HG03039 (cell line): ENCODE results near the gene ARR3.
"Not testable (repeated sequence)": the region's sequence is repeated elsewhere in the genome, so short reads cannot be mapped to it uniquely, and the experiment has no call there.

Experiments used
- ATAC-seq: cut with Tn5 transposase; IDR thresholded peaks from one replicate; pipeline ENCODE4 v1.9.1; 2021; ENCODE audit warnings: mild to moderate bottlenecking, moderate library complexity; ENCODE audit not compliant: unreplicated experiment

ARR3 gene

GRCh38 chrX:70279081-70279480 lies 10.9 kb downstream of the ARR3 start:
- no peak for ATAC-seq

GRCh38 chrX:70280573-70280972 lies 12.4 kb downstream of the ARR3 start:
- no peak for ATAC-seq

DNA sequence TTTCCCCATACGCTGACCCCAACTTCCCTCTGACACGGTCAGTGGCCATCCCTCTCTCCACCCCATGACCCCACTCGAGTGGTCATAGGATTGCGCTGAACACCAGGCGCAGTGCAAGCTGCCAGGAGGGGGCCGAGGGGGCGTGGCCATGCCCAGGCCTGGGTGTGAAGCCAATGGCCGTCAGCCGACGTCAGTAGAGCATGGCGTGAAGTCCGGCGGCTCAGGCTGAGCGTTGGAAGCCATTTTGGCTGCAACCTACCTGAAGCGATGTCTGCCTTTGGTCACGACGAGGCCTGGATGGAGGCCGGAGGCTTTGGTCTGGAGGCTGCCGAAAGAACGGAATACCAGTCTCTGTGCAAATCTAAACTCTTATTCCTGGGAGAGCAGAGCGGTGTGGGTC lies 13.8 kb downstream of the ARR3 start, which contains the start of gene RAB41:
Gene RAB41, plus strand, starts transcription at position 222 of the 400 bp plus-strand sequence. Its CDS starts 46 bp downstream, at position 268.
- ATAC-seq, result no peak

DNA sequence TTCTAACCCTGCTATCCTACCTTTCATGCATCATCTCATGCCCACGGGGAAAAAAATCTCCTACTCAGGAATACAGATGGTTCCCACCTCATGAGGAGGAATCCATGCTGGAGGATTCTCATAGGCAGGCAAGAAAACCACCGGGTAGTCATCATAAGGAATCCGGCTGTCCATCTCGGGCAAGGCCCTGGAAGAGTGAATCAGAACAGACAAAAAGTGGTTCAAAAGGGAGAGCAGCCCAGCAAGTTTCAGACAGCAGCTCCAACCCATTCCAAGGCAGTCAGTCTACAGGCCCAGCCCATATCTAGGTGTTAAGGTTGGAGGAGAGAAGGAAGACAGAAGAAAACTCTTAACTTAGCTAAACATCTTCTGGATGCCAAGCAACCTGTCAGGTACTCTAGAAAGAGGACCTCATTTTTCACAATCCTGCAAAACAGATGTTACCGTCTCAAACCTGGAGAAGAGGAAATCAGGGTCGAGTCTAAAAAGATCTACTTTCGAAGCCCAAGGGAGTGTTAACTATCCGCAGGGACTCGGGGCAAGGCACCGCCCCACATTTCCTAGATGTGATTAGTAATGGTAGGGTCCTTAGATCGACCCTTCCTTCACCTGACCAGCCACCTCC lies 21.1 kb downstream of the ARR3 start:
- no peak for ATAC-seq

- peak; percentile 95 for ATAC-seq
Measured at GRCh38 chrX:70289793-70290770, 21.9 kb downstream of the ARR3 start, which contains the start of the genes KIF4A and PDZD11. Gene KIF4A (plus strand): TSS chrX:70290104. CDS start chrX:70290459, 355 bp downstream. Gene PDZD11 (minus strand): TSS chrX:70289927. CDS start chrX:70289341, 586 bp downstream.

GRCh38 chrX:70292788-70293187 lies 24.7 kb downstream of the ARR3 start:
- no peak for ATAC-seq

DNA sequence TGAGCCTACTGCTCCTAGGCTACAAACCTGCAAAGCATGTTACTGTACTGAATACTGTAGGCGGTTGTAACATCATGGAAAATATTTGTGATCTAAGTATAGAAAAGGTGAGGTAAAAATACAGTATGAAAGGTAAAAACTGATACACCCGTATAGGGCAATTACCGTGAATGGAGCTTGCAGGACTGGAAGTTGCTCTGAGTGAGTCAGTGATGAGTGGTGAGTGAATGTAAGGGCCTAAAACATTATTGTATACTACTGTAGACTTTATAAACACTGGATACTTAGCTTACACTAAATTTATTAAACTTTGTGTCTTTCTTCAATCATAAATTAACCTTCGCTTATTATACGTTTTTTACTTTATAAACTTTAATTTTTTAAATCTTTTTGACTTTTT lies 25.5 kb downstream of the ARR3 start:
- ATAC-seq, result no peak

DNA sequence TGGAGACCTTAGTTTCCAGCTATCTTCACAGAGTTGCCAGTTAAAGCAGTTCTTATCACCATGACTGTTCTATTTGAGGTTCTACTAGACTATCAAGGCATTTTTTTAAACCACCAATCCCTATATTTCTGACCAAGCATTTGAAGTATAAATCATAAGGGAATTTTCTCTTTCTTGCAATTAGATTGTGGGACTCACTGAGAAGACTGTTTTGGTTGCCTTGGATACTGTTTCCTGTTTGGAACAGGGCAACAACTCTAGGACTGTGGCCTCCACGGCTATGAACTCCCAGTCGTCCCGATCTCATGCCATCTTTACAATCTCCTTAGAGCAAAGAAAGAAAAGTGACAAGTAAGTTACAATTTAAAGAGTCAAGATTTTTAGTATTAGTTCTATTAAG lies 33.6 kb downstream of the ARR3 start:
- ATAC-seq, result no peak

DNA sequence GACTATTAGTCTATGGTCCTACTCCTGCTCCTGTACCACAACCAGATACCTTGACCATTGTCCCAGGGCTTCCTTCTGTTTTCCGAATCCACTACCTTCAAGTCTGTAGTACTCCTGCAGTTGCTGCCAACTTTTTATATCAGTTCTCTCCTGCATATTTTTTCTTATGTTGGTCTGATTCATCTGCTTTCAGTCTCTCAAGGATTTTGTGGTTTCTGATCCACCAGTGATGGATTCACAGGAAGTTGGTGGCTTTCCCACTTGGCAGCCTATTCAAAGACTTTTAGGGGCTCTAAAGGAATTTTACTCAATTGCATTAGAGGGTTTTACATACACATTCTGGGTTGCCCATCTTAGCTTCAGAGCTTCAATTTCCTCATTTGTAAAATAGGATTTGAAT lies 45.4 kb downstream of the ARR3 start:
- no peak for ATAC-seq

DNA sequence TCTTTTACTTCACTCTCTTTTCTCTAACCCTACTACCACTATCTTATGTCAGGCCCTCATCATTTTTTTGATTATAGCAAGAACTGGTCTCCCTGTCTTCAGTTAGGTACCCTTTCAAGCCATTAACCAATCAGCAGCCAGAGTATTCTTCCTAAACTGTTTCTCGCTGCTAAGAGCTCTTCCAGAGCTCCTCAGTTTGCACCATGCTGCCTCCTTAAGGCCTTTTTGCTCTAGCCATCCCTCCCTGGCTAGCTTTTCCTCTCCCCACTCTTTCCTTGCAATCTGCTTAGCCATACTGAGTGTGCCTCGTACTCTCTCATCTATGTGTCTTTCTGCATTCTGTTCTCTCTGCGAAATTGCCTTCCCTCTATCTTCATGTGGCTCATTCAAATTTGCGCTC lies 54.6 kb downstream of the ARR3 start:
- ATAC-seq, result no peak

GRCh38 chrX:70323628-70324027 lies 55.5 kb downstream of the ARR3 start:
- not testable (repeated sequence) for ATAC-seq

DNA sequence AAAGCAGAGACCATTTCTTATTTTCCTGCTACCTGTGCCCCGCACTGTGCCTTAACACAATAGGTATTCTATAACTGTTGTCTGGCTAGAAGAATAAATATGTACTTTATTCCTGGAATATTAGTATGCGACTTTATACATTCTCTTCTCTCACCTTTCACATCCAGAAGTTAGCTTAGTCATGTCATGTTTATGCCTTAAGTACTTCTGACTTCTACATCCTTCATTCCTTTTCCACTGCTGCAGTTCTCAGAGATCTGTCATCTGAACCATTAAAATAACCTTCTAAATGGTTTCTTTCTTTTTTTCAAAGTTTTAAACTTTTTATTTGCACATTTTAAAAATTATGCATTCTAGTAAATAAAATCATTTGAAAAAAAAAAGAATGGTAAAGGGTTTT lies 56.2 kb downstream of the ARR3 start:
- no peak for ATAC-seq

DNA sequence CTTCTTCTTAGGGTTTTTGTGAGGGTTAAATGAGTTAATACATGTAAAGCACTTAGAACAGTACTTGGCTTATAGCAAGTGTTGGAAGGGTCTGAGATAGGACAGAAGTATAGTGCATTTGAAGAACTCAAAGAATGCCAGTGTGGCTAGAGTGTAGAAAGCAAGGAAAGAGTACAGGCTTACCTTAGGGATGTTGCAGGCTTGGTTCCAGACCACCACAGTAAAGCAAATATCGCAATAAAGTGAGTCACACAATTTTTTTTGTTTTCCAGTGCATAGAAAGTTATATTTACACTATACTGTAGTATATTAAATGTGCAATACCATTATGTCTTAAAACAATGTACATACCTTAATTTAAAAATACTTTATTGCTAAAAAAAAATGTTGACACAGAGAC lies 63.0 kb downstream of the ARR3 start:
- no peak for ATAC-seq
